MG63 (cell line): ENCODE data around the gene TASP1. TPM values are rescaled to one million over a fixed set of nuclear protein-coding genes. Genes with fewer than 3 reads are reported as not detected.
A peak's percentile ranks its signal among the peaks of the same experiment; 100 is the strongest.
"Not testable (repeated sequence)": the region's sequence is repeated elsewhere in the genome, so short reads cannot be mapped to it uniquely, and the experiment has no call there.

Experiments used
- DNase-seq: peaks from one replicate; pipeline ENCODE4 v3.0.0-alpha.2; 2020
- H3K27me3 ChIP-seq: fragments of 250-450 bp; sonication (Bioruptor Pico); 2 replicates; pipeline ENCODE4 v1.5.1; 2020; ENCODE audit warnings: mild to moderate bottlenecking, moderate library complexity
- H3K36me3 ChIP-seq: fragments of 250-450 bp; sonication (Bioruptor Pico); 2 replicates; pipeline ENCODE4 v1.5.1; 2020; ENCODE audit warnings: mild to moderate bottlenecking, moderate library complexity
- H3K4me3 ChIP-seq: fragments of 250-450 bp; sonication (Bioruptor Pico); 2 replicates; pipeline ENCODE4 v1.5.1; 2020; ENCODE audit warnings: mild to moderate bottlenecking, moderate library complexity
- H3K9me3 ChIP-seq: fragments of 250-450 bp; sonication (Bioruptor Pico); 2 replicates; pipeline ENCODE4 v1.5.1; 2020; ENCODE audit warnings: mild to moderate bottlenecking, moderate library complexity
- total RNA-seq: library from RNA; depleted of rRNA; stranded (reverse); fragments of >200 nt; shearing (Covaris generic); gene quantifications from 2 replicates; pipeline ENCODE4 v1.2.3, GENCODE V29; 2014; ENCODE audit warnings: low replicate concordance

TASP1 gene
- total RNA-seq, 1 experiment from 2014 or later = 8.3 TPM

DNA sequence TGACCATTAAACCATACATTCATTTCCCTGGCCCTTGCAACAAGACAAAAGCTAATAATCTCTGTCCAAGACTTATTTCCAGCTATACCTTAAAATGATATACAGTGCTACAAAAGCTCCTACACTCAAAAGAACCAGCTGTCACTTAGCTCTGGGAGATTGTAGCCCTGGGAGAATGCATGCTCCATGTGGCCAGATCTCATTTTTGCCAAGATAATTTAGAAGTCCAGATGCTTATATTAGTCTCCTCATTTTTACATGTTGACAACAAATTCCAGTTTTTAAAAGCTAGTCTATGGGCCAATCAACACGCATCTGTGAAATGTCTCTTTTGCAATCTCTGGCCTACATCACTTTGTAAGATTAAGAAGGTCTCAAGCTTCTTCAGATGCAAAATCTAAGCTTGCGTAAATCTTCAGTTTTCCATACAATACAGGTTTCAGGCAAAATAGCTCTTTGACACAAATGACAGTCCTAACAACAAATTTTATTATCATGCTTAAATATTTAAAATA is 27.1 kb downstream of the TASP1 start:
- DNase-seq = no peak
- H3K4me3 ChIP-seq = no peak overlapping the region

DNA sequence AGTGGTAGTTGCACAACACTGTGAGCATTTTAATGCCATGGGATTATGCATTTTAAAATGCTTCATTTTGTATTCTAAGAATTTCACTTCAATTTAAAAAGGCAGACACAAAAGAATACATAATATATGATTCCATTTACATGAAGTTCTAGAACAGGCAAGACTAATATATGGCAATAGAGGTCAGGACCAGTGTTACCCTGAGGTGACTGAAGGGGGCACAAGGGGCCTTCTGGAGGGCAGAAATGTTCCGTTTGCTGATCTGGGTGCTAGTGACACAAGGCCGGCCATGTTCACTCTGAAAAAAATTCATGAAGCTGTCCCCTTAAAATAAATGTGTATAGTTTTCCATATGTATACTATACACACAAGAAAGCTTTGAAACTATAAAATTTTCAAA is 28.5 kb downstream of the TASP1 start:
- Histone ChIP-seq H3K27me3 (no peaks in the 10 kb centered on the region; the same call in 1 of the 2 replicates), H3K4me3 (no peak overlapping the region), H3K9me3 (no peaks in the 10 kb centered on the region), H3K36me3 (peaks cover 2% of the 10 kb centered on the region)
- DNase-seq = no peak

More for the DNA sequence above, 27.1 kb downstream of the TASP1 start:
- Histone ChIP-seq H3K27me3 (no peaks in the 10 kb centered on the region; the same call in 1 of the 2 replicates), H3K9me3 (no peaks in the 10 kb centered on the region), H3K36me3 (peaks cover 4% of the 10 kb centered on the region)

DNA sequence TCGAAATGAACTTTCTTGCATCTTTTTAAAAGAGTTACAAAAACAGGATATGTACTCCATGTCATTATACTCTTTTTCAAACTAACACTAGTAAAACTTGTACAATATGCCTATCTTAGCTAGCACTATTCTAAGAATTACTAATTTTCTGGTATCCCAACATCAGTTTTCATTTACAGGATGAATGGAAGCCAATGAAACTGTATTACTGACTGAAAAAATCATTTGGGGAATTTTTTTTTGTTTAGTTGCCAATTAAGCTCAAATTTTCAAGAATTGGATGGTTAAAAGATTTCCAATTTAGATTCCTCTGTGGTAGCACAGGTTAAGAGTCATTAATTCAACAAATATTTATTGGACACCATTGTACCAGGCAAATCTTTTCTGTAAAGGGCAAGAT is 30.7 kb downstream of the TASP1 start:
- Histone ChIP-seq H3K27me3 (no peaks in the 10 kb centered on the region; the same call in 1 of the 2 replicates), H3K36me3 (peaks cover 2% of the 10 kb centered on the region), H3K9me3 (no peaks in the 10 kb centered on the region), H3K4me3 (no peak overlapping the region)
- DNase-seq = no peak

DNA sequence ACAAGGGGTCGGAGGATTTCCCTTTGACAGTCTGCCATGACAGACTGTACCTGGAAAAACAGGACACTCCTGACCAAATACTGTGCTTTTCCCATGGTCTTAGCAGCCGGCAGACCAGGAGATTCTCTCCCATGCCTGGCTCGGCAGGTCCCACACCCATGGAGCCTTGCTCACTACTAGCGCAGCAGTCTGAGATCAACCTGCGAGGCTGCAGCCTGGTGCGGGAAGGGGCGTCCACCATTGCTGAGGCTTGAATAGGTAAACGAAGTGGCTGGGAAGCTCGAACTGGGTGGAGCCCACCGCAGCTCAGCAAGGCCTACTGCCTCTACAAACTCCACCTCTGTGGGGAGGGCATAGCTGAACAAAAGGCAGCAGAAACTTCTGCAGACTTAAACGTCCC is 45.3 kb downstream of the TASP1 start:
- not testable (repeated sequence) for H3K36me3 ChIP-seq, H3K9me3 ChIP-seq, H3K27me3 ChIP-seq, DNase-seq, H3K4me3 ChIP-seq

DNA sequence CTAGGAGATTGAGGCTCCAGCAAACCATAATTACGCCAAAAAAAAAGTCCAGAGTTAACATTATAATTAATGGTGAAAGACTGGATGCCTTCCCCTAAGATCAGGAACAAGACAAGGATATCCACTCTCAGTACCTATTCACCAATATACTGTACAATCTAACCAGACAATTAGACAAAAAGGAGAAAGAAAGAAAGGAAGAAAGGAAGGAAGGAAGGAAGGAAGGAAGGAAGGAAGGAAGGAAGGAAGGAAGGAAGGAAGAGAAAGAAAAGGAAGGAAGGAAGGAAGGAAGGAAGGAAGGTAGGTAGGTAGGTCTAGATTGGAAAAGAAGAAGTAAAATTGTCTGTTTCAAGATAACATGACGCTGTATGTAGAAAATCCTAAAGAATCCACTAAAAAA is 50.7 kb downstream of the TASP1 start:
- Histone ChIP-seq H3K36me3 (peaks cover 3% of the 10 kb centered on the region), H3K27me3 (no peaks in the 10 kb centered on the region), H3K9me3 (peaks cover 8% of the 10 kb centered on the region), H3K4me3 (no peak overlapping the region)
- no peak for DNase-seq

DNA sequence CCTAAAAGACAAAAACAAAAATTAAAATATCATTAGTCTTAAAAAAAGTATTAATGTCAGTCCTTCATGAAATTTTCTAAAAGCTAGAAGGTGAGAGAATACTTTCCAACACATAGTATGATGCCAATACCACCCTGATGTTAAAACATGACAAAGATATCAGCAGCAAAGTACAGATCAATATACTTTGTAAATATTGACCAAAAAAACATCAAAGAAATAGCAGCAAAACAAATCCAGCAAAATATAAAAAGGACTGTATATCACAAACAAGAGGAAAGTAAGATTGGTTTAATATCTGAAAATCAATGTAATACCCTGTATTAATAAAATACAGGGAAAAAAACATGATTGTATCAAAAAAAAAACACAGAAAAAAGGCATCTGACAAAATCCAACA is 51.4 kb downstream of the TASP1 start:
- no peak overlapping the region for H3K4me3 ChIP-seq
- DNase-seq = no peak
- peaks cover 3% of the 10 kb centered on the region for H3K36me3 ChIP-seq
- H3K9me3 ChIP-seq = peaks cover 8% of the 10 kb centered on the region
- H3K27me3 ChIP-seq = no peaks in the 10 kb centered on the region

DNA sequence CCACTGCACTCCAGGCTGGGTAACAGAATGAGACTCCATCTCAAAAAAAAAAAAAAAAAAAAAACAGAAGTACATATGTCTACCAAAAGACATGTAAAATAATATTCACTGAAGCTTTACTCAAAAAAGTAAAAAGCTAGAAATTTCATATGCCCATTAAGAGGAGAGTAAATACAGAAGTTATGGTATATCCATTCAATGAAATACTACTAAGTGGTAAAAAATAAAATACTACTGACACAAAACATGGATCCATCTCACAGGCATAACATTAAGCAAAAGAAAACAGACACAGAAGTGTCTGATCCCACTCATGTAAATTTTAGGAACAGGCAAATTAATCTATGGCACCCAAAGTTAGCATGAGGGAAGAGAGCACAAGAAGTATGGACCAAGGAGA is 52.6 kb downstream of the TASP1 start:
- Histone ChIP-seq H3K27me3 (no peaks in the 10 kb centered on the region), H3K36me3 (peaks cover 3% of the 10 kb centered on the region), H3K9me3 (peaks cover 8% of the 10 kb centered on the region; the same call in 1 of the 2 replicates), H3K4me3 (no peak overlapping the region)
- DNase-seq = no peak

DNA sequence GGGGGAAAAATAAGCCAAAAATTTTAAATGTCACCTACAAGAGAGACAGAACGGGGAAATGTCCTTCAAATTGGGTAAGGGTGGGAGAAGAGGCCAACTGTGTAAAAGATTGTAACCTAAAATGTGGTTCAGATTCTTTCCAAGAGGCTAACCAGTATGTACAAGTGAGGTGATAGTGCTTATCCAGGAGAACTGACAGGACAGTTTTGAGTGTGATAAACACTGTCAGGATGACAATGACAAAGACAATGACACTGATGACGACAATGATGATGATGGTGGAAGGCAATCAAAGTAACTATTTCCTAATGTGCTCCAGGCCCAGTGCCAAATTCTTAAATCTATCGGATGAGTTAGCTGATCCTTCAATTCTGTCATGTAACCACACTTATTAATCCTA is 57.3 kb downstream of the TASP1 start:
- H3K36me3 ChIP-seq = peaks cover 10% of the 10 kb centered on the region
- H3K27me3 ChIP-seq = no peaks in the 10 kb centered on the region
- DNase-seq = no peak
- peaks cover 8% of the 10 kb centered on the region; the same call in 1 of the 2 replicates for H3K9me3 ChIP-seq
- H3K4me3 ChIP-seq = no peak overlapping the region

DNA sequence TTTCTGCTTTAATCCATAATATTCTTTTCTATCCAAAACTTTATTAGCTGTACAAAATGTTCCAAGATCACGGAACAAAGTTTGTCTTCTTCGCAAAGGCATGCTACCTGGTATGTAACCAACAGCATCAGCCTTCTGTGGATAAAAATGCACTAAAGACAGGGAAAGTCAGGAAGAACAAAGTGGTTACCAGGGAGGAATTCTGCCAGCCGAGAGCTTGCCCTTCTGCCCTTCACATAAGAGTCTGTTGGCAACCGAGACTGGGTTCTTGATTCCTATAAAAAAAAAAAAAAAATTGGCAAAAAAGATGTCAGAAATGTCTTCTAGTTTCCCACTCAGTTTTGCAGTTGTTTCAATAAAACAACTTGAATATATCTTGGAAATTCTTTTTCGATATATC is 58.0 kb downstream of the TASP1 start:
- Histone ChIP-seq H3K27me3 (no peaks in the 10 kb centered on the region), H3K36me3 (peaks cover 12% of the 10 kb centered on the region), H3K4me3 (no peak overlapping the region), H3K9me3 (peaks cover 8% of the 10 kb centered on the region; the same call in 1 of the 2 replicates)
- DNase-seq = no peak

DNA sequence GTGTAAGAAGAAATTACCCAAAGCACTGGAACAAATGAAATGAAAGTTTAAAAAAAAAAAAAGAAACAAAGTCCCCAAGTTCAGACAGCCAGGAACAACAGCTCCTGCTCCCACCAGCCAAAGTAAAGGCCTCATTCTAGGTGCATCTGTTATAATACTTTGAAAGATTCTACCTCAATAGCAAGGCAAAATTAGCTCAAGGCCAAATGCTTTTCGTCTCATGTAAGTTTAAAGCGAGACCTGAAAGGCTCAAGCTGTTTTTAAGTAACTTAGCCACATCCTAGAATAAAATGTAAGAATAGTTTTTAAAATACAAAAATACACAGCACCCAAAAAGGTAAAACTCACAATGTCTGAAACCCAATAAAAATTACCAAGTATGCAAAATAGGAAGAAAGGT is 64.7 kb downstream of the TASP1 start:
- no peak overlapping the region for H3K4me3 ChIP-seq

DNA sequence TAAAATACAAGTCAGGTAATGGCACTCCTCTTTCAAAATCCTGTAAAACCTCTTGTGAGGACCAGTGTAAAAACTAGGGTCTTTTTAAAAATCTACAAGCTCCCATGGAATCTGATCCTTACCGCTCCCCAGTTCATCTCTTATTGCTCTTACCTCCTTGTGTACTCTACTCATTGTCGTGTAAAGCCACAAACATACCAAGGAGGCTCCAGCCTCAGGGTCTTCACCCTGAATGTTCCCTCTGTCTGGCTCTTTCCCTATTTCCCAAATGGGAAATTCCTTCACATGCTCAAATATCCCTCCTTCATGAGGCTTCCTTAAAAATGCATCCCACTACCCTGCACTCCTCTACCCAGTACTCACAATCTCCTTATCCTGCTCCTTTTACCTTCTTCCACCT is 67.1 kb downstream of the TASP1 start:
- Histone ChIP-seq H3K9me3 (no peaks in the 10 kb centered on the region; the same call in 1 of the 2 replicates), H3K27me3 (no peaks in the 10 kb centered on the region), H3K4me3 (no peak overlapping the region), H3K36me3 (peaks cover 6% of the 10 kb centered on the region)
- DNase-seq = no peak

More for the DNA sequence above, 64.7 kb downstream of the TASP1 start:
- Histone ChIP-seq H3K27me3 (no peaks in the 10 kb centered on the region), H3K36me3 (peaks cover 12% of the 10 kb centered on the region), H3K9me3 (no peaks in the 10 kb centered on the region; the same call in 1 of the 2 replicates)
- no peak for DNase-seq

DNA sequence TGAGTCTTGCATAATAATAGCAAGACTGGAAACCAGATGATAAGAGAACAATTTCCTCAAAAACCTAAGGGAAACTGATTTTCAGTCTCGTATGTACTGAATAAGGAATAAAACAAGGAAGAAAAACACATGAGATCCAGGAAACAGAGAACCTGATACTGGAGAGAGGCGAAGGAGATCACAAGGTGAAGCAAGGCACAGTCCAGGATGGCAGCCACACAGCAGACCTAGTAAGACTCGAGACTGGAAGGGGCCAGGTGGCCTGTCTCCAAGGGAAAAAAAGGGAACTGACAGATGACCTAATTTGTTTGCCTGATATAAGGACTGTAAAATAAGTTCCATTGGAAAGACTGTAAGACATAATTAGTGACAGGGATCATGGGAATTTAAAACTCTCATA is 71.1 kb downstream of the TASP1 start:
- Histone ChIP-seq H3K9me3 (no peaks in the 10 kb centered on the region), H3K27me3 (no peaks in the 10 kb centered on the region), H3K4me3 (no peak overlapping the region), H3K36me3 (no peaks in the 10 kb centered on the region; the same call in 1 of the 2 replicates)
- DNase-seq = no peak

DNA sequence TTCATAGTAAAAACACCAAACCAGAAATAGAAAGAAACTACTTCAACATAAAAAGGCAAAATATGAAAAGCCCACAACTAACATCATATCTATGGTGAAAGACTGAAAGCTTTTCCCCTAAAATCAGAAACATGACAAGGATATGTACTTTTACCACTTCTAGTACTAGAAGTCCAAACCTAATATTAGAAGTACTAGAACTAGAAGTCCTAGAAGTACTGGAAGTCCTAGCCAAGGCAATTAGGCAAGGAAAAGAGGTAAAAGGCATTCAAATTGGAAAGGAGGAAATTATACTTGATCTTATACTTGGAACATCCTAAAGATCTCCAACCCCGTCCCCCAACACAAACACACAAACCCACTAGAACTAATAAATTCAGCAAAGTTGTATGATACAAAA is 74.9 kb downstream of the TASP1 start:
- no peak overlapping the region for H3K4me3 ChIP-seq
- no peaks in the 10 kb centered on the region for H3K27me3 ChIP-seq
- peaks cover 7% of the 10 kb centered on the region; the same call in 1 of the 2 replicates for H3K36me3 ChIP-seq
- no peaks in the 10 kb centered on the region; the same call in none of the 2 replicates for H3K9me3 ChIP-seq
- DNase-seq = no peak

DNA sequence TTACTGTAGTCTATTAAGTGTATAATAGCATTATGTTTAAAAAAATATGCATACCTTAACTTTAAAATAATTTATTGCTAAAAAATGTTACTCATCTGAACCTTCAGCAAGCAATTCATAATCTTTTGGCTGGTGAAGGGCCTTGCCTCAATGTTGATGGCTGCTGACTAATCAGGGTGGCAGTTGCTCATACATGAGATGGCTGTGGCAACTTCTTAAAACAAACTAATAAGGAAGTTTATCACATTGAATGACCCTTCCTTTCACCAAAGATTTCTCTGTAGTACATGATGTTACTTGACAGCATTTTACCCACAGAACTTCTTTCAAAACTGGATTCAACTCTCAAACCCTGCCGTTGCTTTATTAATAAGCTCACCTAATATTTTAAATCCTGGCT is 84.0 kb downstream of the TASP1 start:
- Histone ChIP-seq H3K4me3 (no peak overlapping the region), H3K27me3 (no peaks in the 10 kb centered on the region), H3K9me3 (no peaks in the 10 kb centered on the region), H3K36me3 (no peaks in the 10 kb centered on the region; the same call in 1 of the 2 replicates)
- peak; percentile 79 for DNase-seq

DNA sequence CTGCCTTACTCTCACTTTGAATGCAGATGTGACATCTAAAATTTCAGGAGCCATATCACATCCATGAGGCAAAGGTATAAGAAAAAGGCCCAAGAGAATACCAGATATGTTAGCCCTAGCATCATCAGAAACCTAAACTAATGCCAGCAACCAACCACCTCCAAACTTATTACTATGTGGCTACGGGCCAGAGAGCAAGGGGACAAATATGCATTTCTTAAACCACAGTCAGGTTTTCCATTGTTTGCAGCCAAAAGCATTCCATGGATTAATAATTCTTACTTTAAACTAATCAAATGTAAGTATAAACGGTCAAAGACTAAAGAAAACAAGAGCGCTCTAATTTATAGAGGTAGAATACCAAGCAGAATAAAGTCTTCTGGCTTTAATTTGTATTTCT is 84.7 kb downstream of the TASP1 start:
- Histone ChIP-seq H3K9me3 (no peaks in the 10 kb centered on the region), H3K27me3 (no peaks in the 10 kb centered on the region), H3K4me3 (no peak overlapping the region), H3K36me3 (no peaks in the 10 kb centered on the region; the same call in 1 of the 2 replicates)
- peak; percentile 14 for DNase-seq

DNA sequence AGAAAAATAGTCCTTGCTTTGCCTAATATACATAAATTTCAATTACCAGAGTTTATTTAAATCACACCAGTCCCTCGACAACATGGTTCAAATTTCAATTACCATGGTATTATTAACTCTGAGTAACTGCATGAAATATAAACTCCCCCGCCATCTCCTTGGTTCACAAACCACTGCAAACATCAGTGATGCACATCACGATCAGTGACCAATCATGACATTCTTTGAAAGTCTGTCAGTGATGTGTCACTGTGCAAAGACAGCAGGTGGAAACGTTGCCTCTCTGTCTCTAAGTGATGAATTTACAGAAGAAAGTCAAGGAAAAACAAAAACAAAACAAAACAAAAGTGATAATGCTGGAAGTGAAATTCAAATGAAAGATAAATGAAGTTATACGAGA is 86.7 kb downstream of the TASP1 start:
- DNase-seq = no peak

DNA sequence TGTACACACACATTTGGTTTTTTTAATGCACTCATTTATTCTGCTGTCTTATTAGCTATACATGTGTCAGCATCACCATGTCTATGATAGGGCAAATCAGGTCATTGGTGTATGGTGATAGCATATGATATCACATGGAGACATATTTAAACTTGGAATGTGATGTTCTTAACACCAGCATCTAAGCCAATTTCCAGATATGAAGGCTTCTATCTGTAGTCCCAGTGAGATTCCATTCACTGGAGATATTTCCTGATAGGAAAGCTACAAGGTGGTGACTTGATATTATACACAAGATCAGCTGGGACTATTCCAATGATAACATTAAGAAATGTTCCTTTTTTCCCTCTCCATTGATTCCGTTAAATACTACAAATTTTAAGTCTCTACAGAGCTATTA is 89.3 kb downstream of the TASP1 start:
- no peaks in the 10 kb centered on the region for H3K27me3 ChIP-seq
- H3K4me3 ChIP-seq = no peak overlapping the region
- H3K9me3 ChIP-seq = no peaks in the 10 kb centered on the region
- H3K36me3 ChIP-seq = no peaks in the 10 kb centered on the region
- DNase-seq = no peak

More for the DNA sequence above, 86.7 kb downstream of the TASP1 start:
- no peaks in the 10 kb centered on the region for H3K9me3 ChIP-seq
- H3K4me3 ChIP-seq = no peak overlapping the region
- no peaks in the 10 kb centered on the region for H3K36me3 ChIP-seq
- H3K27me3 ChIP-seq = no peaks in the 10 kb centered on the region

DNA sequence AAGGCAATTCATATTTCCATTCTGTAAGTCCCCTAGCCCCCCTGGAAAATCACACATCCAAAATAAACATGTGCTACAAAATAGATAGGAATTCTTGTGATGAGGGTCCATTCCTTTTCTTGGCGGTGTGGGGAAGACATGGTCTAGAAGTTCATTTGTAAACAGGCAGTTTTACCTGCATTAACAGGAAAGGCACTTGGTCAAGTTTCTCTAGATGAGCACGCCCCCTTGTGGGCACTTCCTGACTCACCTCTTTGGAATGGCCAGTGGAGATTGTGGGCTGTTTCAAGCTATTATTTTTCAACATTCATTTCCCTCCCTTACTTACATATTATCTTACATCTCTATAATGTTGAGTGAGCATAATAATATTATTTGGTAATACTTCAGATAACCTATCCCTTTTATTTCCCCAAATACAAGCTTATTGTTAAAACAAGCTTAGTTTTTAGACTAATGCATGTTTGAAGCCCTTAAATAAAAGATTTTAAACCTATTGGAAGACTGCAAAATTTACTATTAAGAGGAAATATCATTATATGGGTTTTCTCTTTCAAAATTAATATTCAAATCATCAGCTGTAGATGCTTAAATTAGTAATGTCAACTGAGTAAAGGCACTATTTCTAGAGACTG is 92.1 kb downstream of the TASP1 start:
- Histone ChIP-seq H3K27me3 (no peaks in the 10 kb centered on the region), H3K36me3 (no peaks in the 10 kb centered on the region)
- DNase-seq = peak; percentile 58

More for the DNA sequence above, 92.1 kb downstream of the TASP1 start:
- no peaks in the 10 kb centered on the region for H3K9me3 ChIP-seq
- no peak overlapping the region for H3K4me3 ChIP-seq
